SH-SY5Y (cell line): ENCODE results near the gene OR1J2.

Source experiments
- GATA2 ChIP-seq: IDR thresholded peaks from 2 replicates; pipeline ENCODE4 v1.6.1; 2011; ENCODE audit warnings: mild to moderate bottlenecking, low read depth, low read length
- GATA3 ChIP-seq: IDR thresholded peaks from 2 replicates; pipeline ENCODE4 v1.6.1; 2011; ENCODE audit warnings: low read depth, mild to moderate bottlenecking, low read length, moderate library complexity

GRCh38 chr9:122519376-122519775, 8.8 kb downstream of the OR1J2 start:
- no peak for TF ChIP-seq GATA2
- TF ChIP-seq GATA3, result no peak
